Endodermal cell (in vitro differentiated cells): ENCODE results near the gene FAM193B. TPM values are rescaled to one million over a fixed set of nuclear protein-coding genes. Genes with fewer than 3 reads are reported as not detected.

Experiments used
- DNase-seq: peaks from one replicate; pipeline ENCODE4 v3.0.0-alpha.2; 2017
- H3K27ac ChIP-seq: 2 replicates; pipeline ENCODE4 v1.5.1; 2013; ENCODE audit warnings: mild to moderate bottlenecking, low read depth, low read length, moderate library complexity
- H3K27me3 ChIP-seq: 2 replicates; pipeline ENCODE4 v1.6.1; 2013; ENCODE audit warnings: mild to moderate bottlenecking, low read length, moderate library complexity; ENCODE audit not compliant: insufficient read depth, control insufficient read depth, poor library complexity, severe bottlenecking
- H3K36me3 ChIP-seq: 2 replicates; pipeline ENCODE4 v1.7.0; 2013; ENCODE audit warnings: mild to moderate bottlenecking, low read length, moderate library complexity; ENCODE audit not compliant: control insufficient read depth, insufficient read depth
- H3K4me1 ChIP-seq: one replicate; pipeline ENCODE4 v1.7.0; 2013; ENCODE audit warnings: low read length; ENCODE audit not compliant: control insufficient read depth, insufficient read depth
- H3K4me3 ChIP-seq: 2 replicates; pipeline ENCODE4 v1.5.1; 2013; ENCODE audit warnings: mild to moderate bottlenecking, low read length, moderate library complexity
- H3K9ac ChIP-seq: 2 replicates; pipeline ENCODE4 v1.6.1; 2013; ENCODE audit warnings: mild to moderate bottlenecking, low read length, moderate library complexity; ENCODE audit not compliant: poor library complexity, severe bottlenecking; ENCODE audit errors: extremely low read depth
- H3K9me3 ChIP-seq: 2 replicates; pipeline ENCODE4 v1.6.1; 2013; ENCODE audit warnings: mild to moderate bottlenecking, low read length, moderate library complexity; ENCODE audit not compliant: control insufficient read depth
- H3K27ac Mint-ChIP-seq: 2 replicates; pipeline ENCODE4 v1.8.0; 2020; ENCODE audit warnings: mixed read lengths
- H3K27me3 Mint-ChIP-seq: 2 replicates; pipeline ENCODE4 v1.8.0; 2021; ENCODE audit warnings: mild to moderate bottlenecking, mixed read lengths; ENCODE audit not compliant: insufficient read depth
- H3K36me3 Mint-ChIP-seq: 2 replicates; pipeline ENCODE4 v1.8.0; 2020; ENCODE audit warnings: low read depth, mixed read lengths
- H3K4me1 Mint-ChIP-seq: 2 replicates; pipeline ENCODE4 v1.8.0; 2020; ENCODE audit warnings: mixed read lengths
- H3K4me3 Mint-ChIP-seq: 2 replicates; pipeline ENCODE4 v1.8.0; 2020; ENCODE audit warnings: mild to moderate bottlenecking, moderate library complexity, mixed read lengths
- H3K9me3 Mint-ChIP-seq: 2 replicates; pipeline ENCODE4 v1.8.0; 2020; ENCODE audit warnings: mild to moderate bottlenecking, mixed read lengths
- WGBS, 2 experiments: methylation state at CpG; one replicate each; pipeline versions ENCODE4 v1.1.5 to v1.1.7; 2013; ENCODE audit warnings: missing lambda C conversion rate in 2 of 2, mixed read lengths in 1 of 2; ENCODE audit not compliant: insufficient coverage in 1 of 2, insufficient read length in 1 of 2; 5-methylcytosine and 5-hydroxymethylcytosine counted together
- total RNA-seq, 2 donors: library from RNA; stranded (reverse); fragmentation: NEBNext Ultra II Directional in 1 of 2; extraction: Animal tissue kit (Norgen Biotek cat#: 25700) in 1 of 2; gene quantifications; 2 replicates in 1 of 2; 3 replicates in 1 of 2; pipeline ENCODE4 v1.2.1, GENCODE V29; 2021
- TF ChIP-seq, protein P1 (sequence below): fragments of 200-600 bp; sonication (generic); conservative IDR thresholded peaks from 2 replicates; pipeline ENCODE4 v1.5.0; 2021; ENCODE audit warnings: antibody characterized with exemption, mild to moderate bottlenecking

Gene FAM193B
- total RNA-seq, 2 donors from 2014 or later, result 112 to 115 TPM

DNA sequence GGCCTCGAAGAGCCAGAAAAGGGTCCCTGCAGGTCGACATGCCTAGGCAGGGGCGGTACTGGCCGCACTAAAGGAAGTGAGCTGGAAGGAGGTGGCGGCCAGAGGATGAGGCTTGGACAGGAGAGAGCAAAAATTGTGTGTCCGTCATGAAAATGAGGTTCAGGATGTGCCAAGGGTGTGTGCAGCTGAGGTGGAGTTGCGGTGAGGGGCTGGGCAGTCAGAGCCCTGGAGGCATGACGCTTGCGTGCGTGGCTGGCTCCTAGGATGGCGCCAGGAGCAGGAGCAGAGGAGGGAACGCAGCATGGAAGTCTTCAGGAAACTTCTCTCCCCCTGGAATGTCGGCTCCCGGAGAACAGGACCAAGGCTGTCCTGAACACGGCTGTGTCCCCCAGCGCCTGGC, 51.5 kb downstream of the FAM193B start:
- Histone ChIP-seq H3K4me3 (no peak overlapping the region), H3K4me1 (no peaks in the 10 kb centered on the region), H3K27ac (no peak overlapping the region), H3K9ac (no peak overlapping the region), H3K9me3 (no peaks in the 10 kb centered on the region), H3K27me3 (peaks cover 14% of the 10 kb centered on the region), H3K36me3 (peaks cover 5% of the 10 kb centered on the region)
- Mint-ChIP-seq H3K4me3 (no peak overlapping the region), H3K27ac (no peak overlapping the region), H3K27me3 (peaks cover 28% of the 10 kb centered on the region), H3K9me3 (no peaks in the 10 kb centered on the region), H3K4me1 (peaks cover 8% of the 10 kb centered on the region), H3K36me3 (peaks cover 10% of the 10 kb centered on the region)
- WGBS, 2 experiments, result 84 to 88% methylated on average over 14 to 16 of the region's 16 CpGs
- no peak for DNase-seq
- TF ChIP-seq, protein P1, sequence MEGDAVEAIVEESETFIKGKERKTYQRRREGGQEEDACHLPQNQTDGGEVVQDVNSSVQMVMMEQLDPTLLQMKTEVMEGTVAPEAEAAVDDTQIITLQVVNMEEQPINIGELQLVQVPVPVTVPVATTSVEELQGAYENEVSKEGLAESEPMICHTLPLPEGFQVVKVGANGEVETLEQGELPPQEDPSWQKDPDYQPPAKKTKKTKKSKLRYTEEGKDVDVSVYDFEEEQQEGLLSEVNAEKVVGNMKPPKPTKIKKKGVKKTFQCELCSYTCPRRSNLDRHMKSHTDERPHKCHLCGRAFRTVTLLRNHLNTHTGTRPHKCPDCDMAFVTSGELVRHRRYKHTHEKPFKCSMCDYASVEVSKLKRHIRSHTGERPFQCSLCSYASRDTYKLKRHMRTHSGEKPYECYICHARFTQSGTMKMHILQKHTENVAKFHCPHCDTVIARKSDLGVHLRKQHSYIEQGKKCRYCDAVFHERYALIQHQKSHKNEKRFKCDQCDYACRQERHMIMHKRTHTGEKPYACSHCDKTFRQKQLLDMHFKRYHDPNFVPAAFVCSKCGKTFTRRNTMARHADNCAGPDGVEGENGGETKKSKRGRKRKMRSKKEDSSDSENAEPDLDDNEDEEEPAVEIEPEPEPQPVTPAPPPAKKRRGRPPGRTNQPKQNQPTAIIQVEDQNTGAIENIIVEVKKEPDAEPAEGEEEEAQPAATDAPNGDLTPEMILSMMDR, result no peak

DNA sequence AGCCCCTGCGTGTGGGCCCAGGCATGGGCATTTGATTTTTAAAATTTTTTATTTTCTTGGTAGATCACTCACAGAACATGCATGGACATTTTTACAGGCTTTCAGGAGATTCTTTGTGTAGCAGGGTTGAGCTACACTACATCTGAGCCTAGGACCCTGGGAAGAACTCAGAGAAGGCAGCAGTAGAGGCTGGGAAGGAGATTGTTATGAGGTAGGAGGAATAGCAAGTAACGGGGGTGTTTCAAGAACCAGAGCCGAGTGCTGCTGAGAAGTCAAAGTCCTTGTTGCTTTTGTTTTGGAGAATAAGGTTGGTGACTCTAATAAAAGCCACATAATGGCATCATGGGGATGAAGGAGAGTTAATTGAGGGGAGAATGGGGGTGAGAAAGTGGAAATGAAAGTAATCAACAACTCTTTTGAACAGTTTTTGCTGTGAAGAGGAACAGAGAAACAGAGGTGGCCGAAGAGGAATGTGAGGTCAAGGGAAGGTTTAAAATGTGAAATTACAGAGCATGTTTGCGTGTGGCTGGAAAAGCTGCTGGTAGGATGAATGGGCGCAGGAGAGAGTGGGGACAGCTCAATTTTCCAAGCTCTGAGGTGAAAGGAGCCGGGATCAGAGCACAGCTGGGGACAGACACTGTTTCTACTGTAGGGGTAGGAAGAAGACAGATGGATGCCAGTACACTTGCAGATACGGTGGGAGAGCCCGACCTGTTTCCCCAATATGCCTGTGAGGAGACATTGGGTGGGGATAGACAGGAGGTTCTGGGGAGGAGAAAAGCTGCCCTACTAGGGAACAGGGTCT, 52.3 kb downstream of the FAM193B start:
- Mint-ChIP-seq H3K27ac (no peak overlapping the region), H3K4me3 (no peak overlapping the region), H3K27me3 (peaks cover 30% of the 10 kb centered on the region), H3K4me1 (peaks cover 10% of the 10 kb centered on the region), H3K36me3 (peaks cover 2% of the 10 kb centered on the region), H3K9me3 (no peaks in the 10 kb centered on the region)
- no peak for DNase-seq
- Histone ChIP-seq H3K36me3 (no peaks in the 10 kb centered on the region), H3K4me1 (no peaks in the 10 kb centered on the region), H3K9ac (no peak overlapping the region), H3K4me3 (no peak overlapping the region), H3K27me3 (peaks cover 14% of the 10 kb centered on the region), H3K9me3 (no peaks in the 10 kb centered on the region), H3K27ac (no peak overlapping the region)
- TF ChIP-seq, protein P1, result no peak
- 69 to 75% methylated on average over 9 of the region's 9 CpGs for WGBS, 2 experiments

DNA sequence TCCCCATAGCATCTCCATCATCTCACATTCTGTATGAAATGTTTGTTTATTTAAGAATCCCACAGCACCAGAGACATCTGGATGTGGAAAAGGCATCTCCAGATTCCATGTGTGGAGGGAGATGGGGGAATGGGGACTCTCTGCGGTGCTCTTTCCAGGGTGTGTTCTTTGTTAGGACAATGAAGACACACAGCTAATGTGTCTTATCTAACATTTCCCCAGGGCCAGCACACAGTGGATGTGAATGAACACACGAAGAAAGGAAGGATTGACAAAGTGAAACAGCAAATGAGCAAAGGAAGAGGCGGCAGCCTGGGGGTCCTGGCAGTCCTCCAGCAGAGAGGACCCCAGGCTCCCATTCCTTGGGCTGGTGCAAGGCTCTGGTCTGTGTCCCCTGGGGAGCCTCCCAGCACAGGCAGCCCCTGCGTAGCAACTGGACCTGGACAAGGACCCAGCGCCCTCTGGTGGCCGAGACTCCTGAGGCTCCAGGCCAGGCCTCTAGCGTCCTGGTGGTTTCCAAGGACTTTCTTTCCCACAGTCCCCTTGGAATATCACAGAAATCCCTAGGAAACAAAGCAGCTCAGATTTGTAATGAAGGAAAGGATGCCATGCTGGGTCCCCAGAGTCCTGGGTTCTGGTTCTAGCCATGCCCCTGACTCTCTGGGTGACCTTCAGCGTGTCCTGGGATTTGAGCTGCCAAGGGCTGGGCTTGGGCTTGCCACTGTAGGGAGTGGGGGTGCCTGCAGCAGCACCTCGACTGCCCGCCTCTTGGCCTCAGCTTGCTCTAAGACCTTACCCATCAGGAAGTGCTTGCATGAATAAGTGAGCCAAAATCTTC, 53.5 kb downstream of the FAM193B start:
- peaks cover 2% of the 10 kb centered on the region for H3K36me3 Mint-ChIP-seq
- no peaks in the 10 kb centered on the region for H3K9me3 ChIP-seq
- H3K9ac ChIP-seq, result no peak overlapping the region
- no peaks in the 10 kb centered on the region for H3K9me3 Mint-ChIP-seq
- peaks cover 30% of the 10 kb centered on the region for H3K27me3 Mint-ChIP-seq
- H3K27ac Mint-ChIP-seq, result peak overlapping the region; percentile 35
- H3K4me3 Mint-ChIP-seq, result no peak overlapping the region
- peaks cover 14% of the 10 kb centered on the region for H3K27me3 ChIP-seq
- TF ChIP-seq, protein P1, result peak; percentile 99
- H3K4me1 ChIP-seq, result peaks cover 2% of the 10 kb centered on the region
- H3K27ac ChIP-seq, result no peak overlapping the region
- H3K4me3 ChIP-seq, result no peak overlapping the region
- peaks cover 14% of the 10 kb centered on the region for H3K4me1 Mint-ChIP-seq
- H3K36me3 ChIP-seq, result peaks cover 2% of the 10 kb centered on the region
- peak; percentile 98 for DNase-seq
- 33 to 71% methylated on average over 3 to 10 of the region's 10 CpGs for WGBS, 2 experiments
